Measurements from ENCODE around the gene DAGLA. TPM values are rescaled to one million over a fixed set of nuclear protein-coding genes. Genes with fewer than 3 reads are reported as not detected.

Gene DAGLA
- total and polyA plus RNA-seq, 2 donors (not counting 3 experiments of a cell fraction or from before 2014, with no cell fraction given), result 2.5 to 4.7 TPM

DNA sequence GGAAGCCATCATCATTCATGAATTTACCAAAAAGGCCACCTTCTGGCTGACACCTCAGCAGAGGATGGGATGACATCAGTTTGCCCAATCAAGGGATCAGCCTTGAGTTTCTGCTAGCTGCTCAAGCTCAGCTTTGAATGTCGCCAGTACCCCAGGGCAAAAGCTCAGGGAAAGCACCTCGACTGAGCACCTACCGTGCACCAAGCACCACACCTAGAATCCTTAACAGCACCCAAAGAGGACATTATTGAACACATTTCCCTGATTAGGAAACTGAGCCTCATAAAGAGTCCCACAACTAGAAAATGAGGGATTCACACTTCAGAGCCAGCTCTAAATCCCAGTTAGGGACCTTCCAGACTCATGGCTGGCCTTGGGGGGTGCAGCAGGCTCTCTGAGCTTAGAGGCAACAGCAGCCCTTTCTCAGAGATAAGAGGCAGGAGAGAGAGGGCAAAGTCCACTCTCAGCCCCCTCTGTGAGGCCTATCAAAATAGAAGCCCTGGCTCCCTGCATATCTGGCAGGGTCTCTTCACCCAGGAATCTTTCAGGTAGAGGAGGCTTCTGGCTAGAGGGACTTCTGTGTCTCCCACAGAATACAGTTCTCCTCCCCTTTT, 13.4 kb upstream of the DAGLA start:
- no peaks in the 10 kb centered on the region for H3K9me3 ChIP-seq (replicated peaks; ENCODE audit: control insufficient read depth, insufficient read depth, low read length)
- no peaks in the 10 kb centered on the region for H3K4me1 ChIP-seq (ENCODE audit: control insufficient read depth, extremely low read depth, insufficient read depth, low read length)
- TF ChIP-seq, protein P1, sequence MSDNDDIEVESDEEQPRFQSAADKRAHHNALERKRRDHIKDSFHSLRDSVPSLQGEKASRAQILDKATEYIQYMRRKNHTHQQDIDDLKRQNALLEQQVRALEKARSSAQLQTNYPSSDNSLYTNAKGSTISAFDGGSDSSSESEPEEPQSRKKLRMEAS (IDR thresholded peaks at IDR 0.05; ENCODE audit: insufficient read depth, insufficient read length), result no peak
- TF ChIP-seq POLR2AphosphoS5 (IDR thresholded peaks at IDR 0.05; ENCODE audit: insufficient read depth, low read depth, low read length), result no peak
- no peak for TF ChIP-seq CTCF (IDR thresholded peaks at IDR 0.05; ENCODE audit: extremely low read depth in 1 of 2, insufficient read depth in 1 of 2, low read depth in 1 of 2, low read length in 2 of 2)
- TF ChIP-seq FOS (IDR thresholded peaks at IDR 0.05; ENCODE audit: borderline replicate concordance, insufficient read depth, low read length), result no peak
- no peak for TF ChIP-seq EZH2 (IDR thresholded peaks at IDR 0.05; ENCODE audit: borderline replicate concordance, low read depth, low read length, severe bottlenecking)
- no peak for TF ChIP-seq POLR2A (IDR thresholded peaks at IDR 0.05; ENCODE audit: low read depth, low read length)
- TF ChIP-seq JUN (IDR thresholded peaks at IDR 0.05; ENCODE audit: borderline replicate concordance, insufficient read depth, insufficient read length, low read depth), result no peak
- H3K9ac ChIP-seq (replicated peaks; ENCODE audit: extremely low read depth, insufficient read depth, low read length), result no peak overlapping the region
- H4K20me1 ChIP-seq (replicated peaks; ENCODE audit: control insufficient read depth, extremely low read depth, insufficient read depth, low read length), result no peaks in the 10 kb centered on the region
- CTCF ChIA-PET, result interaction anchor here (0.6 to 2.7 kb wide), 4 partner anchors 26 to 192 kb away, joined by 3 to 11 read pairs (median 4); no protein-coding TSS in a partner anchor
- FAIRE-seq (no peak), DNase-seq (ENCODE audit: low read depth, low spot score) (no peak)
- H2AFZ ChIP-seq (ENCODE audit: low read depth, low read length), result no peak overlapping the region
- dilution Hi-C loops (cut with MboI; ENCODE audit: extremely low pct_ligation_motif_present, low sequenced_read_pairs) (no loop called here), intact Hi-C loops (cut with micrococcal nuclease) (no loop called here)
- H3K27me3 ChIP-seq (ENCODE audit: control insufficient read depth in 2 of 2, insufficient read depth in 2 of 2, low read length in 2 of 2), result peaks cover 2 to 7% of the 10 kb centered on the region in 2 experiments
- POLR2A ChIA-PET, result no interaction called here
- H3K4me2 ChIP-seq (ENCODE audit: insufficient read depth, low read length), result no peak overlapping the region
- no peaks in the 10 kb centered on the region for H3K79me2 ChIP-seq (ENCODE audit: control insufficient read depth, insufficient read depth, low read length)
- H3K9me1 ChIP-seq (replicated peaks; ENCODE audit: control insufficient read depth, extremely low read depth, insufficient read depth, low read length), result no peaks in the 10 kb centered on the region
- no peaks in the 10 kb centered on the region for H3K36me3 ChIP-seq (ENCODE audit: control insufficient read depth in 2 of 2, extremely low read depth in 1 of 2, insufficient read depth in 2 of 2, low read length in 2 of 2)
- H3K4me3 ChIP-seq (replicated peaks in 1 of 3; ENCODE audit: insufficient read depth in 1 of 3, low read depth in 1 of 3, low read length in 3 of 3), result no peak overlapping the region
- H3K27ac ChIP-seq (ENCODE audit: insufficient read depth, low read depth, low read length), result no peak overlapping the region
- BruUV-seq (replicated peaks), result no TSS peak

All from endothelial cell of umbilical vein (primary cell).